GM12891 (cell line): ENCODE results near the gene ADCY5.

ENCODE experiments used
- DNase-seq: peaks from one replicate; pipeline ENCODE4 v3.0.0; 2011; ENCODE audit warnings: low spot score; ENCODE audit not compliant: insufficient read length
- FAIRE-seq: peaks from 2 replicates; lab custom pipeline; 2011; peaks lifted over from hg19 to GRCh38; lab: Jason Lieb, UNC
- PAX5 ChIP-seq: IDR thresholded peaks from 2 replicates; pipeline ENCODE4 v1.6.1; 2011; ENCODE audit warnings: low read length, moderate library complexity, mild to moderate bottlenecking; ENCODE audit not compliant: insufficient read depth, severe bottlenecking
- POLR2A ChIP-seq: IDR thresholded peaks from 2 replicates; pipeline ENCODE4 v1.6.1; 2011; ENCODE audit warnings: low read depth, low read length, control low read depth
- POLR2AphosphoS5 ChIP-seq: IDR thresholded peaks from 2 replicates; pipeline ENCODE4 v1.6.1; 2011; ENCODE audit warnings: low read depth, low read length, control low read depth
- POU2F2 ChIP-seq: IDR thresholded peaks from 2 replicates; pipeline ENCODE4 v1.6.1; 2011; ENCODE audit warnings: low read depth, mild to moderate bottlenecking, control low read depth, low read length, moderate library complexity
- SPI1 ChIP-seq: IDR thresholded peaks from 2 replicates; pipeline ENCODE4 v1.6.1; 2011; ENCODE audit warnings: low read depth, low read length, control low read depth
- TAF1 ChIP-seq: IDR thresholded peaks from 2 replicates; pipeline ENCODE4 v1.6.1; 2011; ENCODE audit warnings: low read depth, low read length, control low read depth

Gene ADCY5

GRCh38 chr3:123287051-123287961 lies 161.6 kb downstream of the ADCY5 start:
- FAIRE-seq: no peak
- TF ChIP-seq PAX5: no peak
- TF ChIP-seq POU2F2: no peak
- TF ChIP-seq TAF1: no peak
- TF ChIP-seq POLR2A: no peak
- TF ChIP-seq POLR2AphosphoS5: no peak
- TF ChIP-seq SPI1: no peak

GRCh38 chr3:123286308-123287023 lies 162.4 kb downstream of the ADCY5 start:
- no peak for TF ChIP-seq SPI1
- TF ChIP-seq POU2F2: no peak
- TF ChIP-seq POLR2AphosphoS5: no peak
- TF ChIP-seq TAF1: no peak
- TF ChIP-seq POLR2A: no peak
- no peak for TF ChIP-seq PAX5
- FAIRE-seq (no peak), DNase-seq (peak; percentile 85)

More at GRCh38 chr3:123287051-123287961, 161.6 kb downstream of the ADCY5 start:
- DNase-seq: no peak

GRCh38 chr3:123285931-123286307 lies 163.0 kb downstream of the ADCY5 start:
- FAIRE-seq: no peak
- no peak for DNase-seq
- TF ChIP-seq POLR2AphosphoS5 (no peak), TAF1 (no peak)

GRCh38 chr3:123285479-123285878 lies 163.4 kb downstream of the ADCY5 start:
- FAIRE-seq: no peak
- no peak for TF ChIP-seq PAX5
- TF ChIP-seq POLR2AphosphoS5: no peak
- DNase-seq: no peak

- TF ChIP-seq POU2F2 (no peak), PAX5 (no peak), POLR2A (no peak), TAF1 (no peak), POLR2AphosphoS5 (no peak), SPI1 (no peak)
- FAIRE-seq: no peak
- DNase-seq: no peak
These were observed 163.8 kb downstream of the ADCY5 start for GRCh38 chr3:123285066-123285465.

GRCh38 chr3:123284399-123285010 lies 164.4 kb downstream of the ADCY5 start:
- FAIRE-seq (no peak), DNase-seq (no peak)
- TF ChIP-seq POLR2AphosphoS5: no peak
- TF ChIP-seq POLR2A: no peak
- TF ChIP-seq SPI1: no peak
- TF ChIP-seq PAX5: no peak
- TF ChIP-seq POU2F2: no peak
- no peak for TF ChIP-seq TAF1

GRCh38 chr3:123283657-123284398 lies 165.1 kb downstream of the ADCY5 start:
- DNase-seq (no peak), FAIRE-seq (no peak)
- TF ChIP-seq SPI1 (no peak), TAF1 (no peak), POU2F2 (no peak), PAX5 (no peak), POLR2A (no peak), POLR2AphosphoS5 (no peak)

- DNase-seq (no peak), FAIRE-seq (no peak)
- TF ChIP-seq PAX5: no peak
- no peak for TF ChIP-seq SPI1
These were observed 165.8 kb downstream of the ADCY5 start for GRCh38 chr3:123283074-123283473.

- DNase-seq: no peak
- TF ChIP-seq POLR2A: no peak
- TF ChIP-seq PAX5: no peak
- TF ChIP-seq POLR2AphosphoS5: no peak
- no peak for TF ChIP-seq POU2F2
- TF ChIP-seq SPI1: no peak
- no peak for TF ChIP-seq TAF1
- no peak for FAIRE-seq
These were observed 166.4 kb downstream of the ADCY5 start for GRCh38 chr3:123282461-123282860.

GRCh38 chr3:123281929-123282328 lies 167.0 kb downstream of the ADCY5 start:
- TF ChIP-seq SPI1 (no peak), TAF1 (no peak), POLR2A (no peak), POLR2AphosphoS5 (no peak), POU2F2 (no peak), PAX5 (no peak)
- no peak for DNase-seq
- FAIRE-seq: no peak
